Bronchial epithelial cell (primary cell): ENCODE data around the gene MIPEP. TPM values are rescaled to one million over a fixed set of nuclear protein-coding genes. Genes with fewer than 3 reads are reported as not detected.

Experiments
- DNase-seq: peaks from one replicate; pipeline ENCODE4 v3.0.0-alpha.2; 2010; ENCODE audit warnings: low read depth
- FAIRE-seq: peaks from 2 replicates; lab custom pipeline; 2011; peaks lifted over from hg19 to GRCh38; lab: Jason Lieb, UNC
- H3K27me3 ChIP-seq: 2 replicates; pipeline ENCODE4 v1.5.1; 2011; ENCODE audit warnings: low read length; ENCODE audit not compliant: control insufficient read depth, insufficient read depth
- H3K36me3 ChIP-seq: 2 replicates; pipeline ENCODE4 v1.5.1; 2011; ENCODE audit warnings: low read length; ENCODE audit not compliant: control insufficient read depth, insufficient read depth
- H3K4me3 ChIP-seq: 2 replicates; pipeline ENCODE4 v1.5.1; 2011; ENCODE audit warnings: mild to moderate bottlenecking, low read depth, low read length, control low read depth
- total RNA-seq: library from RNA; depleted of rRNA; stranded (reverse); fragments of >200 nt; gene quantifications from 2 replicates; pipeline ENCODE4 v1.2.1, GENCODE V29; 2014
- TF ChIP-seq, protein P1 (sequence below): IDR thresholded peaks from 2 replicates; pipeline ENCODE4 v1.5.1; 2011; ENCODE audit warnings: mild to moderate bottlenecking, moderate library complexity, low read length, control low read depth, inconsistent platforms; ENCODE audit not compliant: insufficient read depth, severe bottlenecking

The MIPEP gene
- total RNA-seq, 1 donor from 2014 or later = 19.2 TPM

DNA sequence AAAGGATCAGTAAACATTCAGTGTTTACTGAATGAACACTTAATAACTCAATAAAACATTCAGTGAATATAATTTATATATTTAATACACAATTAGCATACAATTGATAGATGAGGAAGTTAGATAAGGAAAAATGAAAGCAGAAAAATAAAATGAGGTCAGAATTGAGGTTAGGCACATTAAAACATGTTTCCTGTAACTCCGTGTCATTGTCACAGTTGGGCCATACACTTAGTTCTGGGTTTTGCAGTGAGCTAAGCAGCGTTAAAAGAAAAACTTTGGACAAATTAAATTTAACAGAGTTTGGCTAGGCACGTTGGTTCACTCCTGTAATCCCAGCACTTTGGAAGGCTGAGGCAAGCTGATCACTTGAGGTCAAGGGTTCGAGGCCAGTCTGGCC lies 71.4 kb downstream of the MIPEP start:
- H3K36me3 ChIP-seq = no peaks in the 10 kb centered on the region
- TF ChIP-seq, protein P1, sequence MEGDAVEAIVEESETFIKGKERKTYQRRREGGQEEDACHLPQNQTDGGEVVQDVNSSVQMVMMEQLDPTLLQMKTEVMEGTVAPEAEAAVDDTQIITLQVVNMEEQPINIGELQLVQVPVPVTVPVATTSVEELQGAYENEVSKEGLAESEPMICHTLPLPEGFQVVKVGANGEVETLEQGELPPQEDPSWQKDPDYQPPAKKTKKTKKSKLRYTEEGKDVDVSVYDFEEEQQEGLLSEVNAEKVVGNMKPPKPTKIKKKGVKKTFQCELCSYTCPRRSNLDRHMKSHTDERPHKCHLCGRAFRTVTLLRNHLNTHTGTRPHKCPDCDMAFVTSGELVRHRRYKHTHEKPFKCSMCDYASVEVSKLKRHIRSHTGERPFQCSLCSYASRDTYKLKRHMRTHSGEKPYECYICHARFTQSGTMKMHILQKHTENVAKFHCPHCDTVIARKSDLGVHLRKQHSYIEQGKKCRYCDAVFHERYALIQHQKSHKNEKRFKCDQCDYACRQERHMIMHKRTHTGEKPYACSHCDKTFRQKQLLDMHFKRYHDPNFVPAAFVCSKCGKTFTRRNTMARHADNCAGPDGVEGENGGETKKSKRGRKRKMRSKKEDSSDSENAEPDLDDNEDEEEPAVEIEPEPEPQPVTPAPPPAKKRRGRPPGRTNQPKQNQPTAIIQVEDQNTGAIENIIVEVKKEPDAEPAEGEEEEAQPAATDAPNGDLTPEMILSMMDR = no peak
- DNase-seq = no peak
- no peaks in the 10 kb centered on the region for H3K27me3 ChIP-seq
- H3K4me3 ChIP-seq = no peak overlapping the region
- no peak for FAIRE-seq

DNA sequence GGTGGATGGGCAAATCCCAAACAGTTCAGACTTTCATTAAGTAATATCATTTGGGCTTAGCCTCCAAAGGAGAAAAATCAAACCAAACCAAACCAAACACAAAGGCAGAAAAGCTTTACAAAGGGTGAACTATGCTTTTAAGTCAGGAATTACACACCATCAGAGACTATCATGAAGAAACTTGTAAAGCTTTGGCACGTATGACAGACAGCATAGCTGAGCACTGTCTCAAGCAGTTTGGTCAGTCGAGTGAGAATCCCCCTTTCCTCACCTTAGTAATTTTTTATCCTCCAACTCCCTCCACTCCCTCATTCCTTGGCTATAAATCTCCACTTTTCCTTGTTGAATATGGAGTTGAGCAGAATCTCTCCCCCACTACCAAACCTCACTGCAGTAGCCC lies 72.1 kb downstream of the MIPEP start:
- DNase-seq = peak; percentile 47
- Histone ChIP-seq H3K27me3 (no peaks in the 10 kb centered on the region), H3K36me3 (no peaks in the 10 kb centered on the region), H3K4me3 (no peak overlapping the region)
- no peak for FAIRE-seq
- TF ChIP-seq, protein P1 = no peak

GRCh38 chr13:23813635-23814034 lies 75.6 kb downstream of the MIPEP start:
- no peak overlapping the region for H3K4me3 ChIP-seq
- TF ChIP-seq, protein P1 = no peak
- no peaks in the 10 kb centered on the region for H3K36me3 ChIP-seq
- no peaks in the 10 kb centered on the region for H3K27me3 ChIP-seq
- FAIRE-seq (no peak), DNase-seq (no peak)

DNA sequence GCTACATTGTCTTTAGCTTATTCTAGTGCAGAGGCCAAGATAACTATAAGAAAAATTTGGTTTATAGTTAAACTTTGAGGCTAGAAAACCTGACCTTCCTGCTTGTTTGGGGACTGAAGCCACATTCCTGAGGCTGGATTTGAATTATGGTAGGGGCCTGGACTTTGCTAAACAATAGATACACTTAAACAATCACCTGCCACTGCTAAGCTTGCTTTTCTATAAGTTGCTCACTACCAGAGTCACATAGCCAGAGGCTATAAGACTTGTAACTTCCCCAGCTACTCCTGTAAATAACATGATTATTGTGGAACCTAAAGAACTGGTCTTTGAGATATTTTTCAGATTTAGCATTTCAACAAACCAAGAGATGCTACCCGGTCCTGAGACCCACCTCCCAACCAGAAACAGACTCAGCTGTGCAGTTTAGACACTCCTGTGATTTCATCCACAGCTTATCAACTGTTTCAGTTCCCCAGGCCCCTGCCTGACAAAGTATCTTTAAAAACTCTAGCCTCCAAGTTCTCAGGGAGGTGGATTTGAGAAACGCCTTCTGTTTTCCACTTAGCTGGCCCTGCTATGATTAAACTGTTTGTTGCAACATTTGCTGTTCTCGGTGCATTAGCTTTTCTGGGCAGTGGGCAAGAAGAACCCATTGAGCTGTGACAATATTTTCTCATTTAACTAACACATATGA lies 77.7 kb downstream of the MIPEP start:
- TF ChIP-seq, protein P1 = no peak
- Histone ChIP-seq H3K27me3 (no peaks in the 10 kb centered on the region), H3K36me3 (no peaks in the 10 kb centered on the region), H3K4me3 (no peak overlapping the region)
- DNase-seq = peak; percentile 35
- FAIRE-seq = no peak

GRCh38 chr13:23810685-23811240 lies 78.4 kb downstream of the MIPEP start:
- Histone ChIP-seq H3K36me3 (no peaks in the 10 kb centered on the region), H3K4me3 (no peak overlapping the region), H3K27me3 (no peaks in the 10 kb centered on the region)
- FAIRE-seq (no peak), DNase-seq (no peak)
- TF ChIP-seq, protein P1 = no peak

DNA sequence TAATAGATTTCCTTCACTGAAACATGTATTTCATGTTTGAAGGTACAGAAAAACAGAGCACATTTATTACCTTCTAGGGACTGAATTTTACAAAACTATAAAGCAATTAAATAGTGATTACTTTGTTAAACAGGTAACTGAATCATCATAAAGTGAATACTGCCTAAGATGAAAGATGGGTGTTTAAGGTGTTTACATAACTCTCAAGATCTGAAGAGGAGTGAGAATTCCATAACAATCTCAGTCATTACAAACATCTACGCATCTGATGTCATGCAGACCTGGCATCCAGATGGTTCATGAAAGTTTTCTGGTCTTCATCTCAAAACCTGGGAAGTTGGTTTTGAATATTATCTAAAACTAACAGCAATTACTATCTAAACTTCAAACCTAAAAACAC lies 80.4 kb downstream of the MIPEP start:
- Histone ChIP-seq H3K27me3 (no peaks in the 10 kb centered on the region), H3K36me3 (no peaks in the 10 kb centered on the region), H3K4me3 (no peak overlapping the region)
- no peak for DNase-seq
- TF ChIP-seq, protein P1 = no peak
- no peak for FAIRE-seq
